CD14-positive monocyte (primary cell): Measurements from ENCODE around the gene RNF220. TPM values are rescaled to one million over a fixed set of nuclear protein-coding genes. Genes with fewer than 3 reads are reported as not detected.

Experiments used
- DNase-seq, 3 donors: peaks; one replicate each; pipeline ENCODE4 v3.0.0-alpha.2; 2011 to 2022
- H2AFZ ChIP-seq: 2 replicates; pipeline ENCODE4 v1.6.0; 2012; ENCODE audit warnings: mild to moderate bottlenecking, low read depth, low read length, inconsistent platforms; ENCODE audit not compliant: insufficient read depth, poor library complexity, severe bottlenecking
- H3K27ac ChIP-seq, 2 donors: 1 replicate in 1 of 2; 2 replicates in 1 of 2; pipeline ENCODE4 v1.5.1; 2012 to 2013; ENCODE audit warnings: low read length in 2 of 2, control low read depth in 1 of 2, inconsistent platforms in 1 of 2, low read depth in 1 of 2, mild to moderate bottlenecking in 1 of 2
- H3K27me3 ChIP-seq, 2 donors: one replicate each; pipeline versions ENCODE4 v1.6.0 to v1.6.1; 2011 to 2013; ENCODE audit warnings: low read length in 2 of 2; ENCODE audit not compliant: control insufficient read depth in 2 of 2, insufficient read depth in 2 of 2
- H3K36me3 ChIP-seq, 2 donors: replicated peaks in 1 of 2; 1 replicate in 1 of 2; 2 replicates in 1 of 2; pipeline versions ENCODE4 v1.5.1 to v1.6.1; 2012 to 2013; ENCODE audit warnings: low read length in 2 of 2, control low read depth in 1 of 2, inconsistent platforms in 1 of 2, mild to moderate bottlenecking in 1 of 2; ENCODE audit not compliant: insufficient read depth in 2 of 2, control insufficient read depth in 1 of 2
- H3K4me1 ChIP-seq, 2 donors: 1 replicate in 1 of 2; 2 replicates in 1 of 2; pipeline versions ENCODE4 v1.5.1 to v1.6.1; 2012 to 2013; ENCODE audit warnings: low read length in 2 of 2, control low read depth in 1 of 2, inconsistent platforms in 1 of 2, mild to moderate bottlenecking in 1 of 2, moderate library complexity in 1 of 2; ENCODE audit not compliant: insufficient read depth in 2 of 2, control insufficient read depth in 1 of 2
- H3K4me2 ChIP-seq: replicated peaks from 2 replicates; pipeline ENCODE3; 2012; ENCODE audit warnings: low read length, moderate library complexity, mild to moderate bottlenecking; ENCODE audit not compliant: poor library complexity, severe bottlenecking; ENCODE audit errors: extremely low read depth
- H3K4me3 ChIP-seq, 3 experiments: fragments of 200-600 bp in 1 of 3; sonication (generic) in 1 of 3; replicated peaks in 1 of 3; 1 replicate in 2 of 3; 2 replicates in 1 of 3; pipeline ENCODE4 v1.5.1; 2011 to 2013; ENCODE audit warnings: low read length in 3 of 3, mild to moderate bottlenecking in 3 of 3, control low read depth in 2 of 3, low read depth in 2 of 3, inconsistent platforms in 1 of 3, moderate library complexity in 1 of 3
- H3K79me2 ChIP-seq: 2 replicates; pipeline ENCODE4 v1.6.0; 2012; ENCODE audit warnings: mild to moderate bottlenecking, control low read depth, inconsistent platforms, low read length, moderate library complexity; ENCODE audit not compliant: insufficient read depth
- H3K9ac ChIP-seq: 2 replicates; pipeline ENCODE4 v1.6.0; 2017; ENCODE audit warnings: low read length, mild to moderate bottlenecking; ENCODE audit not compliant: insufficient read depth, poor library complexity, severe bottlenecking
- H3K9me3 ChIP-seq, 2 donors: replicated peaks in 1 of 2; 1 replicate in 1 of 2; 2 replicates in 1 of 2; pipeline versions ENCODE4 v1.5.1 to v1.6.1; 2012 to 2013; ENCODE audit warnings: low read length in 2 of 2, control low read depth in 1 of 2; ENCODE audit not compliant: control insufficient read depth in 1 of 2, insufficient read depth in 1 of 2
- H4K20me1 ChIP-seq: 2 replicates; pipeline ENCODE4 v1.6.0; 2012; ENCODE audit warnings: mild to moderate bottlenecking, low read length, control low read depth, moderate library complexity; ENCODE audit not compliant: insufficient read depth
- H3K27ac Mint-ChIP-seq, 7 donors: one replicate each; pipeline ENCODE4 v1.8.0; 2020; ENCODE audit warnings: mild to moderate bottlenecking in 7 of 7, mixed read lengths in 7 of 7, moderate library complexity in 6 of 7, inconsistent platforms in 2 of 7
- H3K27me3 Mint-ChIP-seq, 3 donors: one replicate each; pipeline ENCODE4 v1.8.0; 2021 to 2022; ENCODE audit warnings: low read depth in 3 of 3, mild to moderate bottlenecking in 3 of 3, mixed read lengths in 3 of 3, moderate library complexity in 3 of 3, inconsistent platforms in 1 of 3
- H3K36me3 Mint-ChIP-seq, 2 donors: one replicate each; pipeline ENCODE4 v1.8.0; 2020; ENCODE audit warnings: mixed read lengths in 2 of 2, inconsistent platforms in 1 of 2, mild to moderate bottlenecking in 1 of 2
- H3K4me1 Mint-ChIP-seq: one replicate; pipeline ENCODE4 v1.8.0; 2020; ENCODE audit warnings: mild to moderate bottlenecking, mixed read lengths
- H3K4me3 Mint-ChIP-seq, 2 donors: one replicate each; pipeline ENCODE4 v1.8.0; 2020; ENCODE audit warnings: mild to moderate bottlenecking in 2 of 2, mixed read lengths in 2 of 2, moderate library complexity in 1 of 2
- H3K9me3 Mint-ChIP-seq, 7 donors: one replicate each; pipeline ENCODE4 v1.8.0; 2020 to 2022; ENCODE audit warnings: mixed read lengths in 7 of 7, mild to moderate bottlenecking in 6 of 7, moderate library complexity in 6 of 7, inconsistent platforms in 2 of 7
- WGBS: methylation state at CpG from one replicate; pipeline ENCODE4 v1.1.5; 2013; ENCODE audit warnings: missing lambda C conversion rate; ENCODE audit not compliant: insufficient coverage; 5-methylcytosine and 5-hydroxymethylcytosine counted together
- intact Hi-C, 2 donors: fragments of 100-400 bp; cut with micrococcal nuclease; formaldehyde crosslinking; loops; one replicate each; pipeline versions ENCODE4 v1.15.0 to v1.15.1; 2023
- polyA plus RNA-seq, 3 donors: library from polyadenylated mRNA; depleted of rRNA in 1 of 3; unstranded in 2 of 3; stranded (reverse) in 1 of 3; fragments of 300-500 nt in 2 of 3; fragments of >200 nt in 1 of 3; fragmentation: Illumina TruSeq in 2 of 3; gene quantifications; 1 replicate in 2 of 3; 2 replicates in 1 of 3; pipeline ENCODE4 v1.2.3, GENCODE V29; 2012 to 2021
- TF ChIP-seq, protein P1 (sequence below): fragments of 200-600 bp; IDR thresholded peaks from one replicate; pipeline ENCODE4 v1.8.0; 2022; ENCODE audit warnings: antibody characterized with exemption, mild to moderate bottlenecking

RNF220 gene
- polyA plus RNA-seq, 3 donors = 39.4 to 133 (median 49.4) TPM

DNA sequence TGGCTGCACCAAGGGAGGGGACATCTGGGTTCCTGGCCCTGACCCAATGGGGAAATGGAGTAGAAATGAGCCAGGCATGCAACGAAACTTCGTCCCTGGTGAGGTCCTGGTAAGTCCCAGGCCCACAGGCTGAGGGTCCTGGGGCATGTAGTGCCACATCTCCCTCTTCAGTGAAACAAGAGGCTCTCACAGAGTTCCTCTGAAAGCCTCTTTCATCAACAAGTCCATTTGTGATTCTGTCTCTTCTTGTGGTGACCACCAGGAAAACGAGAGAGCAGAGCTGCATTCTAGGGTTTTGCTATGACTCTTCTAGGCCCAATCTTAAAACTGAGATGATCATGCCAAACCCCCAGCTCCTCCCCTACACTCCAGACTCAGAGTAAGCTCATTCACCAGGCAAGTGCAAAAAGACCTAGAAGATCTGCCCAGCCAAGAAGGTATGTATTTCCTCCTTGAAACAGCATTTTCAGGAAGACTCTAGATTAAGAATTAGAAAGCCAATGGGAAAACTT, 24.3 kb upstream of the RNF220 start:
- no peaks in the 10 kb centered on the region for H4K20me1 ChIP-seq
- no peaks in the 10 kb centered on the region for H3K4me1 Mint-ChIP-seq
- H3K27me3 ChIP-seq = no peaks in the 10 kb centered on the region
- no peak for DNase-seq
- intact Hi-C loops = loop anchor here in 1 of 2 donors (5.0 kb wide), 1 partner anchor 272 kb away; no protein-coding TSS in a partner anchor
- H3K36me3 ChIP-seq = no peaks in the 10 kb centered on the region
- TF ChIP-seq, protein P1, sequence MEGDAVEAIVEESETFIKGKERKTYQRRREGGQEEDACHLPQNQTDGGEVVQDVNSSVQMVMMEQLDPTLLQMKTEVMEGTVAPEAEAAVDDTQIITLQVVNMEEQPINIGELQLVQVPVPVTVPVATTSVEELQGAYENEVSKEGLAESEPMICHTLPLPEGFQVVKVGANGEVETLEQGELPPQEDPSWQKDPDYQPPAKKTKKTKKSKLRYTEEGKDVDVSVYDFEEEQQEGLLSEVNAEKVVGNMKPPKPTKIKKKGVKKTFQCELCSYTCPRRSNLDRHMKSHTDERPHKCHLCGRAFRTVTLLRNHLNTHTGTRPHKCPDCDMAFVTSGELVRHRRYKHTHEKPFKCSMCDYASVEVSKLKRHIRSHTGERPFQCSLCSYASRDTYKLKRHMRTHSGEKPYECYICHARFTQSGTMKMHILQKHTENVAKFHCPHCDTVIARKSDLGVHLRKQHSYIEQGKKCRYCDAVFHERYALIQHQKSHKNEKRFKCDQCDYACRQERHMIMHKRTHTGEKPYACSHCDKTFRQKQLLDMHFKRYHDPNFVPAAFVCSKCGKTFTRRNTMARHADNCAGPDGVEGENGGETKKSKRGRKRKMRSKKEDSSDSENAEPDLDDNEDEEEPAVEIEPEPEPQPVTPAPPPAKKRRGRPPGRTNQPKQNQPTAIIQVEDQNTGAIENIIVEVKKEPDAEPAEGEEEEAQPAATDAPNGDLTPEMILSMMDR = no peak
- peak overlapping the region; percentile 29 for H2AFZ ChIP-seq
- H3K27ac Mint-ChIP-seq = no peak overlapping the region
- H3K4me3 ChIP-seq = no peak overlapping the region
- H3K36me3 Mint-ChIP-seq = no peaks in the 10 kb centered on the region
- no peak overlapping the region for H3K4me2 ChIP-seq
- H3K9me3 ChIP-seq = no peaks in the 10 kb centered on the region
- no peak overlapping the region for H3K9ac ChIP-seq
- H3K4me1 ChIP-seq = no peaks in the 10 kb centered on the region
- no peak overlapping the region for H3K4me3 Mint-ChIP-seq
- H3K9me3 Mint-ChIP-seq = no peaks in the 10 kb centered on the region
- H3K79me2 ChIP-seq = no peaks in the 10 kb centered on the region
- WGBS = 94% methylated on average over 2 of the region's 3 CpGs
- no peak overlapping the region for H3K27ac ChIP-seq
- peaks cover 0 to 3% (median 0%) of the 10 kb centered on the region in 3 donors for H3K27me3 Mint-ChIP-seq

DNA sequence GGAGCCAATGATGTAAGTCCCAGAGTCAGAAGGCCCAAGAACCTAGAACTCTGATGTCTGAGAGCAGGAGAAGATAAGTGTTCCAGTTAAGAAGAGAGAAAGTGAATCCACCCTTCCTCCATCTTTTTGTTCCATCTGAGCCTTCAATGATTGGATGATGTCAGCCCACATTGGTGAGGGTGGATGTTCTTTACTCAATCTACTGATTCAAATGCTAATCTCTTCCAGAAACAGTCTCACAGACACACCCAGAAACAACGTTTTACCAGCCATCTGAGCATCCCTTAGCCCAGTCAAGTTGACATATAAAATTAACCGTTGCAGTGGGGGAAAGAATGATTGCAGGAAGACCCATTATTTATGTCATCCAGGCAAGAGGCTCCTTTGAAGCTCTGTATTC, 16.5 kb upstream of the RNF220 start:
- H3K36me3 Mint-ChIP-seq = no peaks in the 10 kb centered on the region
- no peaks in the 10 kb centered on the region for H3K4me1 Mint-ChIP-seq
- H3K9me3 Mint-ChIP-seq = peaks cover 0 to under 1% (median 0%) of the 10 kb centered on the region in 7 donors
- TF ChIP-seq, protein P1 = no peak
- peaks cover 0 to 3% (median 0%) of the 10 kb centered on the region in 3 donors for H3K27me3 Mint-ChIP-seq
- Histone ChIP-seq H3K27ac (no peak overlapping the region), H3K9me3 (no peaks in the 10 kb centered on the region), H3K4me2 (no peak overlapping the region), H2AFZ (no peak overlapping the region), H4K20me1 (no peaks in the 10 kb centered on the region), H3K4me3 (no peak overlapping the region), H3K79me2 (no peaks in the 10 kb centered on the region), H3K9ac (no peak overlapping the region), H3K27me3 (no peaks in the 10 kb centered on the region), H3K4me1 (no peaks in the 10 kb centered on the region), H3K36me3 (no peaks in the 10 kb centered on the region)
- no peak overlapping the region for H3K27ac Mint-ChIP-seq
- intact Hi-C loops = no loop called here
- WGBS = no CpG with 5 or more reads among the region's 2 CpGs
- no peak for DNase-seq
- H3K4me3 Mint-ChIP-seq = no peak overlapping the region
